IMR-90 (cell line): Measurements from ENCODE around the gene SPAG16. TPM values are rescaled to one million over a fixed set of nuclear protein-coding genes. Genes with fewer than 3 reads are reported as not detected.

Experiments
- ATAC-seq: fragments of 200-7000 bp; cut with Tn5 transposase; 2 replicates; pipeline ENCODE4 v1.9.1; 2020; ENCODE audit warnings: low read depth, mild to moderate bottlenecking, moderate library complexity
- BruUV-seq: library from RNA; stranded (reverse); fragments of 400-500 nt; replicated peaks from 2 replicates; lab custom pipeline; 2021; lab: Mats Ljungman, UMichigan
- CTCF ChIA-PET: fragments of 300-600 bp; formaldehyde crosslinking; extraction: SDS; loops from one replicate; lab custom pipeline; 2021; ENCODE audit warnings: antibody characterized with exemption; lab: Yijun Ruan, JAX
- POLR2A ChIA-PET: fragments of 300-600 bp; sonication (Branson Sonifier 250); formaldehyde crosslinking; loops from one replicate; lab custom pipeline; 2022; ENCODE audit warnings: antibody characterized with exemption; ENCODE audit not compliant: unreplicated experiment; lab: Charles Lee
- DNase-seq: peaks from one replicate; pipeline ENCODE4 v3.0.0; 2013
- H2AFZ ChIP-seq: replicated peaks from 2 replicates; pipeline ENCODE3; 2013; ENCODE audit warnings: low read length, mild to moderate bottlenecking; ENCODE audit not compliant: poor library complexity
- H2AK5ac ChIP-seq: 2 replicates; pipeline ENCODE4 v1.6.1; 2013; ENCODE audit warnings: low read depth, low read length, inconsistent platforms
- H2AK9ac ChIP-seq: replicated peaks from 2 replicates; pipeline ENCODE3; 2013; ENCODE audit warnings: mild to moderate bottlenecking, low read depth, low read length, moderate library complexity; ENCODE audit not compliant: poor library complexity
- H2BK120ac ChIP-seq: 2 replicates; pipeline ENCODE4 v1.6.1; 2013; ENCODE audit warnings: low read depth, low read length, inconsistent platforms
- H2BK15ac ChIP-seq: 3 replicates; pipeline ENCODE4 v1.6.1; 2013; ENCODE audit warnings: low read depth, low read length, inconsistent platforms
- H2BK20ac ChIP-seq: 2 replicates; pipeline ENCODE4 v1.6.1; 2013; ENCODE audit warnings: low read depth, mild to moderate bottlenecking, inconsistent platforms, low read length, moderate library complexity
- H2BK5ac ChIP-seq: 2 replicates; pipeline ENCODE4 v1.6.1; 2013; ENCODE audit warnings: mild to moderate bottlenecking, low read depth, low read length, inconsistent platforms; ENCODE audit not compliant: poor library complexity, severe bottlenecking
- H3K14ac ChIP-seq: replicated peaks from 2 replicates; pipeline ENCODE4 v1.6.1; 2013; ENCODE audit warnings: low read depth, low read length, inconsistent platforms
- H3K18ac ChIP-seq: 2 replicates; pipeline ENCODE4 v1.6.1; 2013; ENCODE audit warnings: low read depth, low read length, control low read depth
- H3K23ac ChIP-seq: 2 replicates; pipeline ENCODE4 v1.6.1; 2013; ENCODE audit warnings: low read depth, low read length, inconsistent platforms
- H3K27ac ChIP-seq: 2 replicates; pipeline ENCODE4 v1.5.1; 2013; ENCODE audit warnings: mild to moderate bottlenecking, control low read depth, low read length; ENCODE audit not compliant: insufficient read depth
- H3K27me3 ChIP-seq: 2 replicates; pipeline ENCODE4 v1.6.1; 2013; ENCODE audit warnings: low read length; ENCODE audit not compliant: control insufficient read depth, insufficient read depth
- H3K36me3 ChIP-seq: 2 replicates; pipeline ENCODE4 v1.6.1; 2013; ENCODE audit warnings: low read length, mixed read lengths; ENCODE audit not compliant: control insufficient read depth, insufficient read depth
- H3K4ac ChIP-seq: 2 replicates; pipeline ENCODE4 v1.6.1; 2013; ENCODE audit warnings: low read depth, low read length, inconsistent platforms
- H3K4me1 ChIP-seq: 2 replicates; pipeline ENCODE4 v1.6.1; 2013; ENCODE audit warnings: low read length, mixed read lengths; ENCODE audit not compliant: control insufficient read depth, insufficient read depth
- H3K4me2 ChIP-seq: 2 replicates; pipeline ENCODE4 v1.6.1; 2013; ENCODE audit warnings: low read depth, mild to moderate bottlenecking, control low read depth, low read length, moderate library complexity
- H3K4me3 ChIP-seq: 2 replicates; pipeline ENCODE4 v1.5.1; 2013; ENCODE audit warnings: low read depth, mild to moderate bottlenecking, control low read depth, low read length, moderate library complexity; ENCODE audit not compliant: insufficient read depth
- H3K56ac ChIP-seq: 2 replicates; pipeline ENCODE4 v1.6.1; 2013; ENCODE audit warnings: low read length, inconsistent platforms; ENCODE audit not compliant: insufficient read depth; ENCODE audit errors: extremely low read depth
- H3K79me1 ChIP-seq, 2 experiments: 2 replicates each; pipeline ENCODE4 v1.6.1; 2013; ENCODE audit warnings: low read length in 2 of 2, inconsistent platforms in 1 of 2, low read depth in 1 of 2
- H3K9ac ChIP-seq: 2 replicates; pipeline ENCODE4 v1.6.1; 2013; ENCODE audit warnings: low read depth, low read length, control low read depth
- H3K9me1 ChIP-seq: 2 replicates; pipeline ENCODE4 v1.6.1; 2013; ENCODE audit warnings: low read length, inconsistent platforms; ENCODE audit not compliant: insufficient read depth
- H3K9me3 ChIP-seq: 2 replicates; pipeline ENCODE4 v1.6.1; 2013; ENCODE audit warnings: low read length; ENCODE audit not compliant: control insufficient read depth, insufficient read depth
- H4K20me1 ChIP-seq: 2 replicates; pipeline ENCODE4 v1.6.1; 2013; ENCODE audit warnings: low read length, inconsistent platforms; ENCODE audit not compliant: insufficient read depth
- H4K5ac ChIP-seq: 2 replicates; pipeline ENCODE4 v1.6.1; 2013; ENCODE audit warnings: mild to moderate bottlenecking, low read depth, low read length, control low read depth
- H4K8ac ChIP-seq, 2 experiments: 2 replicates each; pipeline ENCODE4 v1.6.1; 2013; ENCODE audit warnings: low read depth in 2 of 2, low read length in 2 of 2, control low read depth in 1 of 2, inconsistent platforms in 1 of 2
- H4K91ac ChIP-seq: 2 replicates; pipeline ENCODE4 v1.6.1; 2013; ENCODE audit warnings: low read depth, low read length, inconsistent platforms; ENCODE audit not compliant: insufficient read depth
- BHLHE40 ChIP-seq: fragments of 150-350 bp; IDR thresholded peaks from 2 replicates; pipeline ENCODE4 v1.6.1; 2016; ENCODE audit warnings: mild to moderate bottlenecking, low read depth, low read length
- CEBPB ChIP-seq: IDR thresholded peaks from 2 replicates; pipeline ENCODE4 v1.6.1; 2012; ENCODE audit warnings: low read depth, low read length, improper control_type of control experiment
- ELK1 ChIP-seq: fragments of 150-350 bp; IDR thresholded peaks from 2 replicates; pipeline ENCODE4 v1.6.1; 2016; ENCODE audit warnings: low read depth, mild to moderate bottlenecking, low read length, moderate library complexity, borderline replicate concordance
- FOS ChIP-seq: fragments of 150-350 bp; IDR thresholded peaks from 2 replicates; pipeline ENCODE4 v1.6.1; 2016; ENCODE audit warnings: low read depth, low read length
- MXI1 ChIP-seq: IDR thresholded peaks from 2 replicates; pipeline ENCODE4 v1.6.1; 2012; ENCODE audit warnings: low read depth, mild to moderate bottlenecking, low read length, moderate library complexity, borderline replicate concordance
- NFE2L2 ChIP-seq: fragments of 150-350 bp; IDR thresholded peaks from 2 replicates; pipeline ENCODE4 v1.6.1; 2016; ENCODE audit warnings: low read depth, mild to moderate bottlenecking, low read length
- POLR2A ChIP-seq: IDR thresholded peaks from 2 replicates; pipeline ENCODE4 v1.6.1; 2012; ENCODE audit warnings: mild to moderate bottlenecking, low read depth, low read length
- RFX5 ChIP-seq: IDR thresholded peaks from 2 replicates; pipeline ENCODE4 v1.8.0; 2012; ENCODE audit warnings: low read depth, mild to moderate bottlenecking, low read length, moderate library complexity
- SMC3 ChIP-seq: fragments of 150-350 bp; IDR thresholded peaks from 2 replicates; pipeline ENCODE4 v1.6.1; 2016; ENCODE audit warnings: low read depth, mild to moderate bottlenecking, antibody characterized with exemption, low read length, moderate library complexity
- WGBS, 2 experiments: methylation state at CpG; one replicate each; pipeline versions ENCODE4 v1.1.5 to v1.1.7; 2013; ENCODE audit warnings: missing lambda C conversion rate in 2 of 2; ENCODE audit not compliant: insufficient read length in 1 of 2; ENCODE audit errors: extremely low coverage in 2 of 2; 5-methylcytosine and 5-hydroxymethylcytosine counted together
- dilution Hi-C: fragments of 300-500 bp; cut with HindIII; formaldehyde crosslinking; loops from one replicate; pipeline ENCODE4 v1.14.3; 2018; ENCODE audit warnings: low sequenced_read_pairs; ENCODE audit not compliant: unreplicated experiment
- in situ Hi-C: fragments of 300-500 bp; cut with MboI; formaldehyde crosslinking; loops from 3 replicates; pipeline ENCODE4 v1.14.3; 2019; ENCODE audit warnings: low sequenced_read_pairs, inconsistent platforms, mixed read lengths
- intact Hi-C: fragments of 100-400 bp; cut with micrococcal nuclease; formaldehyde crosslinking; loops from 2 replicates; pipeline ENCODE4 v1.10.0; 2022
- polyA plus RNA-seq, 3 experiments: library from polyadenylated mRNA; depleted of rRNA; stranded (reverse); fragments of >200 nt; gene quantifications; 2 replicates each; pipeline ENCODE4 v1.2.3, GENCODE V29; 2012; ENCODE audit warnings: low replicate concordance in 1 of 3
- total RNA-seq: library from RNA; depleted of rRNA; stranded (reverse); fragments of >200 nt; gene quantifications from 2 replicates; pipeline ENCODE4 v1.2.3, GENCODE V29; 2012
- TF ChIP-seq, protein P1 (sequence below): fragments of 150-350 bp; IDR thresholded peaks from 2 replicates; pipeline ENCODE4 v1.6.1; 2017; ENCODE audit warnings: mild to moderate bottlenecking, antibody characterized with exemption, low read length, low read depth

SPAG16 gene
- total and polyA plus RNA-seq, 2 of the 4 experiments (the other 2 are of a cell fraction) = 7.3 to 13.5 TPM

GRCh38 chr2:213995400-213996105, 711.3 kb downstream of the SPAG16 start:
- peak overlapping the region; percentile 89; the same call in 1 of the 2 replicates for H3K18ac ChIP-seq
- H4K20me1 ChIP-seq = no peaks in the 10 kb centered on the region
- intact Hi-C loops = no loop called here
- H3K79me1 ChIP-seq = no peaks in the 10 kb centered on the region
- H3K27me3 ChIP-seq = no peaks in the 10 kb centered on the region
- peak overlapping the region; percentile 63 to 73 for H4K8ac ChIP-seq
- peak overlapping the region; percentile 13; the same call in 1 of the 2 replicates for H2AK5ac ChIP-seq
- H3K9me3 ChIP-seq = no peaks in the 10 kb centered on the region
- TF ChIP-seq CEBPB (0 out of 2 replicates have a peak, but pooled peaks have one; percentile 48), FOS (peak; percentile 84), MXI1 (no peak), NFE2L2 (peak; percentile 71), ELK1 (no peak), SMC3 (no peak), POLR2A (no peak), RFX5 (no peak), BHLHE40 (0 out of 2 replicates have a peak, but pooled peaks have one; percentile 28)
- TF ChIP-seq, protein P1, sequence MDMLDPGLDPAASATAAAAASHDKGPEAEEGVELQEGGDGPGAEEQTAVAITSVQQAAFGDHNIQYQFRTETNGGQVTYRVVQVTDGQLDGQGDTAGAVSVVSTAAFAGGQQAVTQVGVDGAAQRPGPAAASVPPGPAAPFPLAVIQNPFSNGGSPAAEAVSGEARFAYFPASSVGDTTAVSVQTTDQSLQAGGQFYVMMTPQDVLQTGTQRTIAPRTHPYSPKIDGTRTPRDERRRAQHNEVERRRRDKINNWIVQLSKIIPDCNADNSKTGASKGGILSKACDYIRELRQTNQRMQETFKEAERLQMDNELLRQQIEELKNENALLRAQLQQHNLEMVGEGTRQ = no peak; the same call in 1 of the 2 replicates
- peak overlapping the region; percentile 37; the same call in 2 of the 3 replicates for H2BK15ac ChIP-seq
- H3K27ac ChIP-seq = peak overlapping the region; percentile 4; the same call in 1 of the 2 replicates
- ATAC-seq (peak; percentile 89), DNase-seq (peak; percentile 94)
- no CpG with 5 or more reads among the region's 1 CpG for WGBS, 2 experiments
- H3K36me3 ChIP-seq = no peaks in the 10 kb centered on the region
- peak overlapping the region; percentile 82 for H3K56ac ChIP-seq
- H3K4me1 ChIP-seq = peaks cover 4% of the 10 kb centered on the region; the same call in 1 of the 2 replicates
- in situ Hi-C loops = no loop called here
- peak overlapping the region; percentile 59; the same call in 1 of the 2 replicates for H3K4me2 ChIP-seq
- peak overlapping the region; percentile 3 for H2AFZ ChIP-seq
- H3K9me1 ChIP-seq = no peaks in the 10 kb centered on the region
- CTCF ChIA-PET = interaction anchor here (0.6 kb wide), 1 partner anchor 1791 kb away, joined by 3 read pairs; no protein-coding TSS in a partner anchor
- no TSS peak for BruUV-seq
- peak overlapping the region; percentile 23; the same call in 1 of the 2 replicates for H3K14ac ChIP-seq
- peak overlapping the region; percentile 78 for H2BK5ac ChIP-seq
- dilution Hi-C loops = no loop called here
- peak overlapping the region; percentile 25; the same call in 1 of the 2 replicates for H3K23ac ChIP-seq
- H4K91ac ChIP-seq = peak overlapping the region; percentile 62; the same call in 1 of the 2 replicates
- H2BK120ac ChIP-seq = peak overlapping the region; percentile 92
- H2BK20ac ChIP-seq = peak overlapping the region; percentile 95
- no peak overlapping the region for H3K4me3 ChIP-seq
- H2AK9ac ChIP-seq = no peak overlapping the region
- peak overlapping the region; percentile 37; the same call in 1 of the 2 replicates for H3K4ac ChIP-seq
- POLR2A ChIA-PET = no interaction called here
- no peak overlapping the region for H3K9ac ChIP-seq
- H4K5ac ChIP-seq = peak overlapping the region; percentile 73; the same call in 1 of the 2 replicates
